GM21447 (cell line): Measurements from ENCODE around the gene CAPN3.

Experiments
- ATAC-seq: cut with Tn5 transposase; IDR thresholded peaks from one replicate; pipeline ENCODE4 v1.9.1; 2021; ENCODE audit not compliant: unreplicated experiment

CAPN3 gene

GRCh38 chr15:42355291-42355690 is 4.0 kb upstream of the CAPN3 start:
- ATAC-seq = no peak

- ATAC-seq = no peak
These were observed 2.5 kb upstream of the CAPN3 start for GRCh38 chr15:42356851-42357250.

DNA sequence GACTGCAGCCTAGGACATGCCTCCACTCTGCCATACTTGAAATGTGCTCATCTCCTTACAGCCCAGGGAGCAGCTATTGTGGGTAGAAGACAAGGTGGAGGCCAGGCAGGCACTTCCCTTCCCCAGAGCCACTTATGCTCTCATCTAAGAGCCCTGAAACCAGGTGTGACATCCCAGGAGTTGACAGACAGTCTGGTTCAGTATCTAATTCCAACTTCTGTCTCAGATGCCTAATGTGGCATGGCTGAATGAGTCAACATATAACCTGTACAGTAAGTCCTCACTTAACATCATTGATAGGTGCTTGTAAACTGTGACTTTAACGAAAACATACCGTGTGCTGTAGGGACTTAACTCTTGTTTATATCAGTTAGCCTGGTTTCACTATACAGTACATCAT is 1.2 kb upstream of the CAPN3 start:
- ATAC-seq = no peak

GRCh38 chr15:42359985-42360384 is 684 bp downstream of the CAPN3 start:
- ATAC-seq = no peak

- no peak for ATAC-seq
These were observed 1.3 kb downstream of the CAPN3 start for GRCh38 chr15:42360535-42361112.

DNA sequence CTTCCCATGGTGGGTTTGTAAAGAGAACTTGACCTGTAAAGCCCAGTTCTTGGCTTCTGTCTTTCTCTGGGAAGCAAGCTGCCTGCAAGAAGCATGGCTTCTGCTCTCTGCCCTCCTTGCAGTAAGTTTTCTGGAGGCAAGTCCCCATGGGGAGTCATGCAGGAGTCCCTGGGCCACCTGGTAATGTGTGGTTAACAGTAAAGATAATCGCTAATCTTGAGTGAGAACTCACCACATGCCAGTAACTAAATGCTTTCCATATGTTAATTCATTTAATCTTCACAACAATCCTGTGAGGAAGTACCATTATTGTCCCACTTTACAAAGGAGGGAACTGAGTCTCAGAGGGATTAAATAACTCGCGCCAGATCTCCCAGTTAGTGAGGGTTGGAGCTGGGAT is 4.2 kb downstream of the CAPN3 start:
- no peak for ATAC-seq

- ATAC-seq = no peak
These were observed 4.6 kb downstream of the CAPN3 start for GRCh38 chr15:42363942-42364341.

DNA sequence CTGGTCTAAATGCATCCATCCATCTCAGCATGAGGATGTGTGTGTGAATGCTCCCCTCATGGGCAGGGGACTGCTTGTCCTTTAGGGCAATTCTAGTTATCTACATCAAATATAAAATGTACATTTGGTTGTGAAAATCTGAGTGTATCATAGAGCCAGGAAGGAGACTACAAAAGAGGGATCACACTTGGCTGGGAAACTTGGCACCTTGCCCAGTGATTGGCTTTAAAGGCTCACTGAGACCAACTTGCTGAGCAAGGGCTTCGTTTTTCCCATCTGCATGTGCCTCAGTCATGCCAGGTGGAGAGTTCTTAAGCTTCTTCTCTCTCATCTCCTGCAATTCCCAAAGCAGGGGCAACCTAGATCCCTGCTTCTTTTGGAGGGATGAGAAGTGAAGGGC is 5.2 kb downstream of the CAPN3 start:
- ATAC-seq = no peak

- ATAC-seq = no peak
These were observed 6.7 kb downstream of the CAPN3 start for GRCh38 chr15:42365921-42366550.

DNA sequence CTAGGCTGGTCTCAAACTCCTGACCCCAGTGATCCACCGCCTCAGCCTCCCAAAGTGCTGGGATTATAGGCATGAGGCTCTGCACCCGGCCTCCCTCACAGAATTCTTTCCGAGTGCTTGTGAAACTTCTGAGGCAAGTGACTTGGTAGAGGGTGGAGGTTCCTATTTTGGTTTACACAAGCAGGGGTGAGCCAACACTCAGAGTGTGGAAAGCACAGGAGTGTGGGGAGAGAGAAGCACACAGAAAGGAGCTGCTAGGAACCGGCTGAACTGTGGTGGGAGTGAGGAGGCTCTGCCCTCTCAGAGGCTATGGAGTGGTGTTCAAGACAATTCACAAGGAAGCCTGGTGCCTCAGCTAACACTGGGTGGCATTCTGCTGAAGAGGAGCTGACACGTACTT is 7.7 kb downstream of the CAPN3 start:
- no peak for ATAC-seq

DNA sequence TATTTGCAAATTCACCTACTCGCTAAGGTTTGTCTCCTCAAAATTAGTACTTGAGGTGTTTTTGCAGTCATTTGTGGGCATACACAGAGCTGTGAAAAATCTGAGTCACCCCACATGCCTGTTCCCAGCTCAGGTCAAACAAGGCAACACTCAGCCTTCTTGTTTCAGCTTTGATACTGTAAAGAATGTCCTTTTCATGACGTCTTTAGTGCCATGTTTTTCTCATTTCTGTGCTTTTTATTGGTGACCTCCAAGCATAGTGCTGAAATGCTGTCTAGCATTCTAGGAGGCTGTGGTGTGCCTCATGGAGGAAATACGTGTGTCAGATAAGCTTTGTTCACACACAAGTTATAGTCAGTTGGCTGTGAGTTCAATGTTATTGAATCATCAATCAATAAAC is 8.8 kb downstream of the CAPN3 start:
- no peak for ATAC-seq

DNA sequence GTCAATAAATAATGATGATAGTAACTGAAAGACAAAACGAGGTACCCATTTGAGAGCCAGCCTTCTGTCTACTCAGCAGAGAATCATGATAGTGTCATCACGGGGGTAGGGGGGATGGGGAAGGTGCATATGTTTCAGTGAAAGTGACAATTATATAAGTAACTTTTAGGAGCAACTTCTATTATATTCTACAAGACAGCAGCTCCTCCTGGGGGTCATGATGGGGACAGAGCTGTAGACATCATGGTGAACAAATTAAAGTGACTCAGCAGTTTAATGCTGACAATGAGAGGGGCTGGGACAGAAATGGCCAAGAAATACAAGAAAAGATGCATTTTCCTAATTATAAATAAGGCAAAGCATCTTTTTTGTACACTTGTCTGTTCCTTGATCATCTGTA is 11.8 kb downstream of the CAPN3 start:
- no peak for ATAC-seq

DNA sequence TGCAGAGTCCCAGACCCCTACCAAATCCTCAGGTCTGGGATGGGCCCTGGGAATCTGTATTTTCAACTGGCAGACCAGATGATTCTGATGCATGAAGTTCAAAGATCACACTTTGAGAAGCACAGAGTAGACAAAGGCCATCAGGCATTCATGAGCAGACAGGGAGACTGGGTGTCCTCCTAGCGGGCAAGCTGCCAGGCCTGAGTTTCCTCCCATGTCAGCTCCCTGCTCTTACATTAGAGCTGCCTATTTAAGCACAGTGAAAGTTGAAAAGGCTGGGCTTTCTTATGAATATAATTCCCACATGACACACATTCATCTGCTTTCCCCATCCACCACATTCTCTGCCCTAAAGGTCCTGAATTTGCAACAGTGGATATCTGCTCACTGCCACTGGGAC is 14.0 kb downstream of the CAPN3 start:
- ATAC-seq = no peak

GRCh38 chr15:42373936-42374335 is 14.6 kb downstream of the CAPN3 start:
- ATAC-seq = no peak

DNA sequence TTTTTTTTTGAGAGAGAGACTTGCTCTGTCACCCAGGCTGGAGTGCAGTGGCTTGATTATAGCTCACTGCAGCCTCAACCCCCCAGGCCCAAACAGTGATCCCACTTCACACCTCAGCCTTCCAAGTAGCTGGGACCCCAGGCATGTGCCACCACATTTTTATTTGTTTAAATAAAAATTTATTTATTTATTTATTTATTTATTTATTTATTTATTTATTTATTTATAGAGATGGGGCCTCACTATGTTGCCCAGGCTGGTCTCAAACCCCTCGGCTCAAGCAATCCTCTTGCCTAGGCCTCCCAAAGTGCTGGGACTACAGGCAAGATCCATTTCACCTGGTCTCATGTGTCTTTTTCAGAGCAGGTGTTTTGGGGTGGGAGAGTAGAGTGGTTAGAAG is 15.5 kb downstream of the CAPN3 start:
- ATAC-seq = no peak

GRCh38 chr15:42375252-42375651 is 16.0 kb downstream of the CAPN3 start:
- ATAC-seq = no peak

DNA sequence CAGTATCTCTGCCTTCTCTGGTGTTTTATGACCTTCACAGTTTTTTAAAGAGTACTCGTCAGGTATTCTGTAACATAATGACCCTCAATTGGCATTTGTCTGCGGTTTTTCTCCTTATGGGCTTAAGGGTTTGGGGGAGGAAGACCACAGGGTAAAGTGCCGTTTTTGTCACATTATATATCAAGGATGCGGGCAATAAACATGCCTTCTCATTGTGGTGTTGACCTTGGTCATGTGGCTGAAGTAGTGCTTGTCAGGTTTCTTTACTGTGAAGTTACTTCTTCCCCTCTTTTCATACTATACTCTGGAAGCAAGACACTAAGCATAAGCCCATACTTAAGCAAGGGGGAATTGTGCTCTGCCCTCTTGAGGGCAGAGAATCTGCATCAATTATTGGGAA is 16.6 kb downstream of the CAPN3 start:
- ATAC-seq = no peak

DNA sequence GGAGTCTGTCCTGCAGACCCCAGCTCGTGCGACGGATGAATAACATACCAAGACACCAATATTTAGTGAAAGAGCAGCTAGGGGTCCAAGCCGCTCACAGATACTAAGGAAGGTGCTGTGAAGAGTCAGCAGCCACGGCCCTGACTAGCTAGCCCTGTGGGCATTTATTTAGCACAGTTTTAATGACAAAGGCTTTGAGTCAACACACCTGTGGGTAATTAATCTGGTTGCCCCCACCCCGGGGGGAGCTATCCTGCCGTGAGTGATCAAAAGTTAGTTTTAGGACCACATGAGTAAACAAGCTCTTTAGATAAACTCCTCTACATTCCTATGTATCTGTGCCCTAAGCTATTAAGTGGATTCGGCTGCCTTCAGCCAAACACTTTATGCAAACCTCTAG is 18.7 kb downstream of the CAPN3 start:
- no peak for ATAC-seq

GRCh38 chr15:42384597-42384996 is 25.3 kb downstream of the CAPN3 start:
- no peak for ATAC-seq

- no peak for ATAC-seq
These were observed 26.1 kb downstream of the CAPN3 start for GRCh38 chr15:42385206-42385979.

- no peak for ATAC-seq
These were observed 26.8 kb downstream of the CAPN3 start for GRCh38 chr15:42385980-42386700.

- no peak for ATAC-seq
These were observed 28.3 kb downstream of the CAPN3 start for GRCh38 chr15:42387603-42388002.
